CD4-positive, alpha-beta T cell (primary cell): ENCODE data around the gene ARID2. TPM values are rescaled to one million over a fixed set of nuclear protein-coding genes. Genes with fewer than 3 reads are reported as not detected.

Source experiments
- ATAC-seq: fragments of 200-7000 bp; cut with Tn5 transposase; one replicate; pipeline ENCODE4 v1.10.0; 2022; ENCODE audit warnings: mild to moderate bottlenecking; ENCODE audit not compliant: poor library complexity
- CTCF ChIA-PET: fragments of 350-600 bp; sonication (Branson Sonifier 250); formaldehyde crosslinking; loops from one replicate; lab custom pipeline; 2021; ENCODE audit warnings: antibody characterized with exemption, inconsistent platforms; lab: Charles Lee
- POLR2A ChIA-PET: fragments of 350-600 bp; sonication (Branson Sonifier 250); formaldehyde crosslinking; loops from one replicate; lab custom pipeline; 2021; ENCODE audit warnings: antibody characterized with exemption, inconsistent platforms; lab: Charles Lee
- DNase-seq, 14 experiments: peaks; one replicate each; pipeline ENCODE4 v3.0.0-alpha.2; 2013 to 2020; ENCODE audit warnings: mixed read lengths in 2 of 14
- H3K27ac ChIP-seq, 2 donors: one replicate each; pipeline versions ENCODE4 v1.5.1 to v1.7.0; 2013; ENCODE audit warnings: low read length in 2 of 2, low read depth in 1 of 2, mild to moderate bottlenecking in 1 of 2
- H3K27me3 ChIP-seq, 2 experiments: 1 replicate in 1 of 2; 2 replicates in 1 of 2; pipeline versions ENCODE4 v1.6.1 to v1.7.0; 2013; ENCODE audit warnings: low read length in 2 of 2, control low read depth in 1 of 2, mild to moderate bottlenecking in 1 of 2, moderate library complexity in 1 of 2; ENCODE audit not compliant: insufficient read depth in 2 of 2, control insufficient read depth in 1 of 2
- H3K36me3 ChIP-seq: one replicate; pipeline ENCODE4 v1.6.1; 2013; ENCODE audit warnings: low read length, control low read depth; ENCODE audit not compliant: insufficient read depth
- H3K4me1 ChIP-seq: one replicate; pipeline ENCODE4 v1.6.1; 2013; ENCODE audit warnings: low read length, control low read depth; ENCODE audit not compliant: insufficient read depth
- H3K4me3 ChIP-seq: one replicate; pipeline ENCODE4 v1.5.1; 2013; ENCODE audit warnings: mild to moderate bottlenecking, low read length, moderate library complexity
- H3K9me3 ChIP-seq, 2 experiments: 1 replicate in 1 of 2; 2 replicates in 1 of 2; pipeline versions ENCODE4 v1.6.1 to v1.7.0; 2013; ENCODE audit warnings: low read length in 2 of 2, mild to moderate bottlenecking in 2 of 2, control low read depth in 1 of 2, moderate library complexity in 1 of 2; ENCODE audit not compliant: control insufficient read depth in 1 of 2, insufficient read depth in 1 of 2
- H3K27ac Mint-ChIP-seq: one replicate; pipeline ENCODE4 v1.8.0; 2020; ENCODE audit warnings: mixed read lengths
- H3K27me3 Mint-ChIP-seq: one replicate; pipeline ENCODE4 v1.8.0; 2021; ENCODE audit warnings: mixed read lengths
- H3K36me3 Mint-ChIP-seq: one replicate; pipeline ENCODE4 v1.8.0; 2021; ENCODE audit warnings: low read depth, mixed read lengths
- H3K4me1 Mint-ChIP-seq: one replicate; pipeline ENCODE4 v1.8.0; 2021; ENCODE audit warnings: low read depth, mixed read lengths
- H3K4me3 Mint-ChIP-seq: one replicate; pipeline ENCODE4 v1.8.0; 2020; ENCODE audit warnings: mild to moderate bottlenecking, mixed read lengths
- H3K9me3 Mint-ChIP-seq: one replicate; pipeline ENCODE4 v1.8.0; 2020; ENCODE audit warnings: mixed read lengths
- intact Hi-C, 2 experiments: fragments of 100-400 bp; cut with DNase I in 1 of 2; cut with micrococcal nuclease in 1 of 2; formaldehyde crosslinking; loops; one replicate each; pipeline versions ENCODE4 v1.15.1 to v1.9.0; 2023 to 2025; cut with DNase I, micrococcal nuclease
- total RNA-seq, 174 experiments: library from RNA in 2 of 174; stranded (reverse) in 2 of 174; gene quantifications; one replicate each; pipeline ENCODE4 v1.2.3 and lab custom pipeline; 2021 to 2026
- TF ChIP-seq, protein P1 (sequence below): fragments of 200-600 bp; IDR thresholded peaks from one replicate; pipeline ENCODE4 v1.8.0; 2022; ENCODE audit warnings: antibody characterized with exemption, mild to moderate bottlenecking

The ARID2 gene
- total RNA-seq, 2 experiments from 2014 or later, result 49.0 to 51.3 TPM

DNA sequence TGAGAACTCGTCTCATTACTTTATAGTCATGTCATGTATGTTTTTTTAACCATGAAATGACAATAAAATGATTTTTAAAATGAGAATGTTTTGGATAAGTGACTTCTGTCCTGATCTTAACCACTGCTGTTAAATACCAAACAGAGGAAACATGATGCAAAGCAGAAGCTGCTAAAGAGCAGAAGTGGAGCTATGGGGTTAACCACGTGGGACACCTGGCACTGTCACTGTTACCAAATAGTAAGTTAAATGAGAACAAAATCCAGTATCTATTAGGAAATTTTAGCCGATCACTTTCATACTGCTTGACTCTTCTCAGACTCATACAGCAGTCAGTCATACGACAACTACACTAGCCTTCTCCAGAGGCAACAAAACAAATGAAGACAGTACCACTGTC is 178.4 kb downstream of the ARID2 start:
- H3K27me3 Mint-ChIP-seq, result no peaks in the 10 kb centered on the region
- H3K27me3 ChIP-seq, result no peaks in the 10 kb centered on the region
- H3K4me3 ChIP-seq, result no peak overlapping the region
- H3K36me3 Mint-ChIP-seq, result peaks cover 43% of the 10 kb centered on the region
- no peak for DNase-seq
- CTCF ChIA-PET, result no interaction called here
- H3K4me3 Mint-ChIP-seq, result no peak overlapping the region
- H3K36me3 ChIP-seq, result peaks cover 13% of the 10 kb centered on the region
- H3K9me3 ChIP-seq, result no peaks in the 10 kb centered on the region
- no peaks in the 10 kb centered on the region for H3K4me1 ChIP-seq
- no peak for ATAC-seq
- TF ChIP-seq, protein P1, sequence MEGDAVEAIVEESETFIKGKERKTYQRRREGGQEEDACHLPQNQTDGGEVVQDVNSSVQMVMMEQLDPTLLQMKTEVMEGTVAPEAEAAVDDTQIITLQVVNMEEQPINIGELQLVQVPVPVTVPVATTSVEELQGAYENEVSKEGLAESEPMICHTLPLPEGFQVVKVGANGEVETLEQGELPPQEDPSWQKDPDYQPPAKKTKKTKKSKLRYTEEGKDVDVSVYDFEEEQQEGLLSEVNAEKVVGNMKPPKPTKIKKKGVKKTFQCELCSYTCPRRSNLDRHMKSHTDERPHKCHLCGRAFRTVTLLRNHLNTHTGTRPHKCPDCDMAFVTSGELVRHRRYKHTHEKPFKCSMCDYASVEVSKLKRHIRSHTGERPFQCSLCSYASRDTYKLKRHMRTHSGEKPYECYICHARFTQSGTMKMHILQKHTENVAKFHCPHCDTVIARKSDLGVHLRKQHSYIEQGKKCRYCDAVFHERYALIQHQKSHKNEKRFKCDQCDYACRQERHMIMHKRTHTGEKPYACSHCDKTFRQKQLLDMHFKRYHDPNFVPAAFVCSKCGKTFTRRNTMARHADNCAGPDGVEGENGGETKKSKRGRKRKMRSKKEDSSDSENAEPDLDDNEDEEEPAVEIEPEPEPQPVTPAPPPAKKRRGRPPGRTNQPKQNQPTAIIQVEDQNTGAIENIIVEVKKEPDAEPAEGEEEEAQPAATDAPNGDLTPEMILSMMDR, result no peak
- no peaks in the 10 kb centered on the region for H3K9me3 Mint-ChIP-seq
- H3K4me1 Mint-ChIP-seq, result no peaks in the 10 kb centered on the region
- H3K27ac ChIP-seq, result no peak overlapping the region
- POLR2A ChIA-PET, result no interaction called here
- intact Hi-C loops, result no loop called here
- H3K27ac Mint-ChIP-seq, result no peak overlapping the region

DNA sequence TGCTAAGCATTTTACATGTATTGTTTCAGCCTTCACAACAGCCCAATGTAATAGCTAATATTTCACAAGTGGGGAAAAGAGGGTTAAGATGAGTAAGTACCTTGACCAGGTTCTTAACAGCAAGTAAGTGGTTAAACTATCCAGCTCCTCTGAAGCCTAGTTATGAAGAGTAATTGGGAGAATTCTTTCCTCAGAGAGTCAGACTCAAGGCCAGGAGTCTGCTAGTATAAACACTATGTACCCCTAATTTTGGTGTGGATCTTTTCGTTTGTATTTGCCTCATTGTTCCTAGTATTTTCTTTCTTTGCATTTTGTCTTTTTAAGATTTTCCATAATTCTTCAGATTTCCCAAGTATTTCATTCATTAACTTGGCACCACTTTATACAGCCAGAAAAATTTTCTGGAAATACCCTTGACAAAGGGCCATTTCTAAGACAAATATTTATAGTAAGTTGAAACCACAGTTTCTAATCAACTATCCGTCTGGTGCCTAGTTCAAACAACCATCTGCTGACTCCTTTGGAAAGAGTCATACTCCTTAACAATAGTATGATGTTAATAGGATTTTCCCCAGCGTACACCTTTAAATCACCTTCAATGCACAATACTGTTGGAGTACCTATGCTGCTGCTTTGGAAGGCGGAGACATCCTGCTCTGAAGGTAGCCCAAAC is 179.7 kb downstream of the ARID2 start:
- CTCF ChIA-PET, result no interaction called here
- no peak for DNase-seq
- no peak overlapping the region for H3K27ac Mint-ChIP-seq
- H3K4me1 Mint-ChIP-seq, result no peaks in the 10 kb centered on the region
- Histone ChIP-seq H3K9me3 (no peaks in the 10 kb centered on the region), H3K4me1 (no peaks in the 10 kb centered on the region), H3K27me3 (no peaks in the 10 kb centered on the region), H3K4me3 (no peak overlapping the region), H3K36me3 (peaks cover 13% of the 10 kb centered on the region), H3K27ac (no peak overlapping the region)
- H3K36me3 Mint-ChIP-seq, result peaks cover 31% of the 10 kb centered on the region
- no peak overlapping the region for H3K4me3 Mint-ChIP-seq
- no peaks in the 10 kb centered on the region for H3K27me3 Mint-ChIP-seq
- no peaks in the 10 kb centered on the region for H3K9me3 Mint-ChIP-seq
- intact Hi-C loops, result no loop called here
- POLR2A ChIA-PET, result no interaction called here
- TF ChIP-seq, protein P1, result no peak
- no peak for ATAC-seq

DNA sequence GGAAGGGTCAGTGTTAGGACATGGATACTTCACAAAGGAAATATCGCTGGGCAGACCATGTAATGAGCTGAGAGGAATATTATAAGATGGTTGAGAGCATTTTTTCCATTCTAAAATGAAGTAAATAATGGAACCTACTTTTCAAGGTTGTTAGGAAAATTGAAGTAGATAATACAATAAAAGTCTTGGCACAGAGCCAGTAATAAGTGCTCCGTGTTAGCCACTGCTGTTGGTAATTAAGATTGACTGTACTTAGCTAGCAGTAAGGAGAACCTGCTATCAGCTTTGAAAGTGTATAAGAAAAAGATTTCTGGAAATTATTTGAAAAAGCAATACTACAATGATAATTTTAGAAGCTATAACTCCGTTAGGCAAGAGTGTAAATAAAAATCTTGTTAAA is 183.3 kb downstream of the ARID2 start:
- H3K27ac ChIP-seq, result no peak overlapping the region
- H3K36me3 Mint-ChIP-seq, result peaks cover 8% of the 10 kb centered on the region
- TF ChIP-seq, protein P1, result no peak
- no peaks in the 10 kb centered on the region for H3K27me3 ChIP-seq
- H3K27me3 Mint-ChIP-seq, result no peaks in the 10 kb centered on the region
- ATAC-seq (no peak), DNase-seq (no peak)
- H3K9me3 ChIP-seq, result no peaks in the 10 kb centered on the region
- no peak overlapping the region for H3K27ac Mint-ChIP-seq
- peaks cover 5% of the 10 kb centered on the region for H3K36me3 ChIP-seq
- no peaks in the 10 kb centered on the region for H3K9me3 Mint-ChIP-seq
- H3K4me1 ChIP-seq, result no peaks in the 10 kb centered on the region
- H3K4me3 ChIP-seq, result no peak overlapping the region
- no peak overlapping the region for H3K4me3 Mint-ChIP-seq
- POLR2A ChIA-PET, result interaction anchor here (0.6 to 0.8 kb wide), 2 partner anchors 22 to 350 kb away, joined by 3 to 5 read pairs; no protein-coding TSS in a partner anchor
- intact Hi-C loops, result no loop called here
- CTCF ChIA-PET, result interaction anchor here (1.5 kb wide), 1 partner anchor 22 kb away, joined by 3 read pairs; no protein-coding TSS in a partner anchor
- no peaks in the 10 kb centered on the region for H3K4me1 Mint-ChIP-seq
